ENCODE data around the gene CDHR2.

CDHR2 gene

GRCh38 chr5:176519810-176520720 is 29.1 kb upstream of the CDHR2 start:
- H3K27me3 ChIP-seq (ENCODE audit: insufficient read depth, poor library complexity, severe bottlenecking): no peaks in the 10 kb centered on the region
- H3K27ac ChIP-seq (replicated peaks): no peak overlapping the region
- DNase-seq (ENCODE audit: low read depth in 1 of 2, low spot score in 1 of 2): no peak
- H3K4me3 ChIP-seq (replicated peaks; ENCODE audit: insufficient read depth, low read length): no peak overlapping the region
- TF ChIP-seq, protein P1, sequence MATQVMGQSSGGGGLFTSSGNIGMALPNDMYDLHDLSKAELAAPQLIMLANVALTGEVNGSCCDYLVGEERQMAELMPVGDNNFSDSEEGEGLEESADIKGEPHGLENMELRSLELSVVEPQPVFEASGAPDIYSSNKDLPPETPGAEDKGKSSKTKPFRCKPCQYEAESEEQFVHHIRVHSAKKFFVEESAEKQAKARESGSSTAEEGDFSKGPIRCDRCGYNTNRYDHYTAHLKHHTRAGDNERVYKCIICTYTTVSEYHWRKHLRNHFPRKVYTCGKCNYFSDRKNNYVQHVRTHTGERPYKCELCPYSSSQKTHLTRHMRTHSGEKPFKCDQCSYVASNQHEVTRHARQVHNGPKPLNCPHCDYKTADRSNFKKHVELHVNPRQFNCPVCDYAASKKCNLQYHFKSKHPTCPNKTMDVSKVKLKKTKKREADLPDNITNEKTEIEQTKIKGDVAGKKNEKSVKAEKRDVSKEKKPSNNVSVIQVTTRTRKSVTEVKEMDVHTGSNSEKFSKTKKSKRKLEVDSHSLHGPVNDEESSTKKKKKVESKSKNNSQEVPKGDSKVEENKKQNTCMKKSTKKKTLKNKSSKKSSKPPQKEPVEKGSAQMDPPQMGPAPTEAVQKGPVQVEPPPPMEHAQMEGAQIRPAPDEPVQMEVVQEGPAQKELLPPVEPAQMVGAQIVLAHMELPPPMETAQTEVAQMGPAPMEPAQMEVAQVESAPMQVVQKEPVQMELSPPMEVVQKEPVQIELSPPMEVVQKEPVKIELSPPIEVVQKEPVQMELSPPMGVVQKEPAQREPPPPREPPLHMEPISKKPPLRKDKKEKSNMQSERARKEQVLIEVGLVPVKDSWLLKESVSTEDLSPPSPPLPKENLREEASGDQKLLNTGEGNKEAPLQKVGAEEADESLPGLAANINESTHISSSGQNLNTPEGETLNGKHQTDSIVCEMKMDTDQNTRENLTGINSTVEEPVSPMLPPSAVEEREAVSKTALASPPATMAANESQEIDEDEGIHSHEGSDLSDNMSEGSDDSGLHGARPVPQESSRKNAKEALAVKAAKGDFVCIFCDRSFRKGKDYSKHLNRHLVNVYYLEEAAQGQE (IDR thresholded peaks at IDR 0.05; ENCODE audit: insufficient replicate concordance, low read depth): no peak
- TF ChIP-seq POLR2AphosphoS5 (IDR thresholded peaks at IDR 0.05; ENCODE audit: low read depth) (no peak), GABPA (IDR thresholded peaks at IDR 0.05; ENCODE audit: low read depth) (no peak), SPI1 (IDR thresholded peaks at IDR 0.05; ENCODE audit: borderline replicate concordance, low read depth) (no peak)
- TF ChIP-seq, protein P2, sequence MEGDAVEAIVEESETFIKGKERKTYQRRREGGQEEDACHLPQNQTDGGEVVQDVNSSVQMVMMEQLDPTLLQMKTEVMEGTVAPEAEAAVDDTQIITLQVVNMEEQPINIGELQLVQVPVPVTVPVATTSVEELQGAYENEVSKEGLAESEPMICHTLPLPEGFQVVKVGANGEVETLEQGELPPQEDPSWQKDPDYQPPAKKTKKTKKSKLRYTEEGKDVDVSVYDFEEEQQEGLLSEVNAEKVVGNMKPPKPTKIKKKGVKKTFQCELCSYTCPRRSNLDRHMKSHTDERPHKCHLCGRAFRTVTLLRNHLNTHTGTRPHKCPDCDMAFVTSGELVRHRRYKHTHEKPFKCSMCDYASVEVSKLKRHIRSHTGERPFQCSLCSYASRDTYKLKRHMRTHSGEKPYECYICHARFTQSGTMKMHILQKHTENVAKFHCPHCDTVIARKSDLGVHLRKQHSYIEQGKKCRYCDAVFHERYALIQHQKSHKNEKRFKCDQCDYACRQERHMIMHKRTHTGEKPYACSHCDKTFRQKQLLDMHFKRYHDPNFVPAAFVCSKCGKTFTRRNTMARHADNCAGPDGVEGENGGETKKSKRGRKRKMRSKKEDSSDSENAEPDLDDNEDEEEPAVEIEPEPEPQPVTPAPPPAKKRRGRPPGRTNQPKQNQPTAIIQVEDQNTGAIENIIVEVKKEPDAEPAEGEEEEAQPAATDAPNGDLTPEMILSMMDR (IDR thresholded peaks at IDR 0.05; ENCODE audit: insufficient read depth, low read length): no peak

DNA sequence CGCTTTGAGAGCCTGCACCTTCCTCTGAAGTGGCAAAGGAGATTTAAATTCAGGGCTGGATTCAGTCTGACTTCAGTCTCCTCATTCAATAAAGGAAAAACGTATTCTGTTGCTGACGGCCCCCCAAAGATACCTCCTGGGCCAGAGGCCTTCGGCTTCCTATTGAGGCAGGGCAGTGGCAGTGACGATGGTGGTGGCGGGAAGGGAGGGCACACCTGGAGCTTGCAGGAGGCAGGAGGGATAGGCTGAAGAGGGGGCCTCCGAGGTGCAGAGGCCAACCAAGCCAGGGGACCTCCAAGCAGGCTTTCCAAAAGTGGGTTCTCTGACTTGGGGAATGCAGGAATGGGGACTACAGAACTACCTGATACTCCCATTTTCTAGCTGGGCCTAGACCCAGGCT is 27.9 kb upstream of the CDHR2 start:
- TF ChIP-seq, protein P1 (IDR thresholded peaks at IDR 0.05; ENCODE audit: insufficient replicate concordance, low read depth): no peak
- TF ChIP-seq POLR2AphosphoS5 (IDR thresholded peaks at IDR 0.05; ENCODE audit: low read depth): no peak
- TF ChIP-seq GABPA (IDR thresholded peaks at IDR 0.05; ENCODE audit: low read depth): no peak
- TF ChIP-seq SPI1 (IDR thresholded peaks at IDR 0.05; ENCODE audit: borderline replicate concordance, low read depth): no peak
- TF ChIP-seq, protein P2 (IDR thresholded peaks at IDR 0.05; ENCODE audit: insufficient read depth, low read length): no peak
- H3K27ac ChIP-seq (replicated peaks): no peak overlapping the region
- H3K4me3 ChIP-seq (replicated peaks; ENCODE audit: insufficient read depth, low read length): no peak overlapping the region
- H3K27me3 ChIP-seq (ENCODE audit: insufficient read depth, poor library complexity, severe bottlenecking): no peaks in the 10 kb centered on the region
- no peak for DNase-seq (ENCODE audit: low read depth in 1 of 2, low spot score in 1 of 2)

GRCh38 chr5:176521699-176522263 is 27.4 kb upstream of the CDHR2 start:
- Histone ChIP-seq H3K27me3 (ENCODE audit: insufficient read depth, poor library complexity, severe bottlenecking) (no peaks in the 10 kb centered on the region), H3K27ac (replicated peaks) (no peak overlapping the region), H3K4me3 (replicated peaks; ENCODE audit: insufficient read depth, low read length) (no peak overlapping the region)
- no peak for DNase-seq (ENCODE audit: low read depth in 1 of 2, low spot score in 1 of 2)
- no peak for TF ChIP-seq GABPA (IDR thresholded peaks at IDR 0.05; ENCODE audit: low read depth)
- no peak for TF ChIP-seq SPI1 (IDR thresholded peaks at IDR 0.05; ENCODE audit: borderline replicate concordance, low read depth)
- TF ChIP-seq POLR2AphosphoS5 (IDR thresholded peaks at IDR 0.05; ENCODE audit: low read depth): no peak
- TF ChIP-seq, protein P1 (IDR thresholded peaks at IDR 0.05; ENCODE audit: insufficient replicate concordance, low read depth): no peak
